ENCODE measurements around the gene FTCD.
"Not testable (repeated sequence)": the region's sequence is repeated elsewhere in the genome, so short reads cannot be mapped to it uniquely, and the experiment has no call there.

Gene FTCD

GRCh38 chr21:46155514-46156377 lies at the start of gene FTCD:
Gene FTCD, minus strand, starts transcription at chr21:46155579. Its CDS starts 56 bp downstream, at chr21:46155523.
- peak; percentile 39 for DNase-seq

- DNase-seq, result no peak
Observed at GRCh38 chr21:46205166-46205565, 49.8 kb upstream of the FTCD start.

GRCh38 chr21:46203203-46203600 lies 47.8 kb upstream of the FTCD start:
- DNase-seq, result peak; percentile 13

GRCh38 chr21:46202592-46203202 lies 47.3 kb upstream of the FTCD start:
- DNase-seq, result no peak

DNA sequence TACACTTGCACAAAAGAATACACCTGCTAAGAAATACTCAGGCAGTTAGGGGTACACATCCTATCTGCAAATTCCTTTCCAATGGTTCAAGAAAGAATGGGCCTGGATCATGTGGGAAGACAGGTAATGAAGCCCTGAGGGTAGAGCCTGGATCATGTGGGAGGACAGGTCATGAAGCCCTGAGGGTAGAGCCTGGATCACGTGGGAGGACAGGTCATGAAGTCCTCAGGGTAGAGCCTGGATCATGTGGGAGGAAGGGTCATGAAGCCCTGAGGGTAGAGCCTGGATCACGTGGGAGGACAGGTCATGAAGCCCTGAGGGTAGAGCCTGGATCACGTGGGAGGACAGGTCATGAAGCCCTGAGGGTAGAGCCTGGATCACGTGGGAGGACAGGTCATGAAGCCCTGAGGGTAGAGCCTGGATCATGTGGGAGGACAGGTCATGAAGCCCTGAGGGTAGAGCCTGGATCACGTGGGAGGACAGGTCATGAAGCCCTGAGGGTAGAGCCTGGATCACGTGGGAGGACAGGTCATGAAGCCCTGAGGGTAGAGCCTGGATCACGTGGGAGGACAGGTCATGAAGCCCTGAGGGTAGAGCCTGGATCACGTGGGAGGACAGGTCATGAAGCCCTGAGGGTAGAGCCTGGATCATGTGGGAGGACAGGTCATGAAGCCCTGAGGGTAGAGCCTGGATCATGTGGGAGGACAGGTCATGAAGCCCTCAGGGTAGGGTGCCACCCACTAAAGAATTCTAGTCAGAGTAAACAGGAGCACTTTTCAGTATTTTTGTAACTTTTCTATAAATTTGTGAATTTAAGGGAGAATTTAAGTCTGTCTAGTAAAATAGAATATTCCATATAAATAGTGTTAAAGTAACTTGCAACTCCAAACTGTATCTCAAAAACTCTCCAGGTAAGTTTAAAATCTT lies 45.8 kb upstream of the FTCD start:
- not testable (repeated sequence) for DNase-seq

- DNase-seq, result no peak
Observed at GRCh38 chr21:46199436-46200373, 44.3 kb upstream of the FTCD start.

DNA sequence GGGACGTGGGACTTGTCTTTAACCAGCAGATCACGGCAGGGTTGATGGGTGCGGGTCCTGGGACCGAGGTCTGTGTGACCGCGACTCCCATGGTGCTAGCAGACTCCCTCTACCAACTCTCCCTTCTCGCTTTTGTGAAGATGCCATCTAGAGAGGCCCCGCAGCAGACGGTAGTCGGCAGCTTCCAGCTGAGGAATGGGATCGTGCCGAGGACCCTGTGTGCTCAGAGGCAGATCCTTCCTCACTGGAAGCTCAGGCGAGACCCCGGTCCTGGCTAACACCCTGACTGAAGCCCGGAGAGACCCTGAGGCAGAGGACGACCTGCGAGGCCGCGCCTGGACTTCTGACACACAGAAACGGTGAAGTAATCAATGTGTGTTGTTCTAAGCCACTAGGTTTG lies 41.4 kb upstream of the FTCD start:
- no peak for DNase-seq

DNA sequence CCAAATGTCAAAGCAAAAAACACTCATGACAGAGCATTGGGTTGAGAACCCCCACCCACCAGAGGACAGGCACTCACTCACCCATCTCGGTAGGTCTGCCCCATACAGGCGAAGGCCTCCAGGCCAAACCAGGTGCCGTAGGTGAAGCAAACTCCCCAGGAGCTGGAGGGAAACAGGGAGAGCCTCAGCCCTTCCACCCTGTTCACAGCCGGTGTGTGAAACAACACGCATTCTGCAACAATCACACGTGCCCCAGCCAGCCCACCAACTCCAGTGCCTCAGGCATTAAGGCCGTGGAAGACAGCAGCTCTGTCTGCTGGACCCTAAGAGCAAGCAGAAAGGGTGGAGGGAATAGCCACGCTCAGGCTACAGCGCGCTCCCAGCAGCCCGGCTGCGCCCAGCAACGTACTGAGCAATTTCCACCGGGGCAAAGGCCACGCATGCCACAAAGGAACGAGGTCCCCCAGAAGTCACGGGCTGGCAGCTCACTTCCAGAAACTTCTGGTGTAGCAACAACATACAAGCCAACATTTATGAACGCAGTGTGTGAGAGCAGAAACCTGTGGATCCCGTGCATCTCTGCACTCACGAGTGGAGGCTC lies 40.3 kb upstream of the FTCD start:
- DNase-seq, result peak; percentile 20

DNA sequence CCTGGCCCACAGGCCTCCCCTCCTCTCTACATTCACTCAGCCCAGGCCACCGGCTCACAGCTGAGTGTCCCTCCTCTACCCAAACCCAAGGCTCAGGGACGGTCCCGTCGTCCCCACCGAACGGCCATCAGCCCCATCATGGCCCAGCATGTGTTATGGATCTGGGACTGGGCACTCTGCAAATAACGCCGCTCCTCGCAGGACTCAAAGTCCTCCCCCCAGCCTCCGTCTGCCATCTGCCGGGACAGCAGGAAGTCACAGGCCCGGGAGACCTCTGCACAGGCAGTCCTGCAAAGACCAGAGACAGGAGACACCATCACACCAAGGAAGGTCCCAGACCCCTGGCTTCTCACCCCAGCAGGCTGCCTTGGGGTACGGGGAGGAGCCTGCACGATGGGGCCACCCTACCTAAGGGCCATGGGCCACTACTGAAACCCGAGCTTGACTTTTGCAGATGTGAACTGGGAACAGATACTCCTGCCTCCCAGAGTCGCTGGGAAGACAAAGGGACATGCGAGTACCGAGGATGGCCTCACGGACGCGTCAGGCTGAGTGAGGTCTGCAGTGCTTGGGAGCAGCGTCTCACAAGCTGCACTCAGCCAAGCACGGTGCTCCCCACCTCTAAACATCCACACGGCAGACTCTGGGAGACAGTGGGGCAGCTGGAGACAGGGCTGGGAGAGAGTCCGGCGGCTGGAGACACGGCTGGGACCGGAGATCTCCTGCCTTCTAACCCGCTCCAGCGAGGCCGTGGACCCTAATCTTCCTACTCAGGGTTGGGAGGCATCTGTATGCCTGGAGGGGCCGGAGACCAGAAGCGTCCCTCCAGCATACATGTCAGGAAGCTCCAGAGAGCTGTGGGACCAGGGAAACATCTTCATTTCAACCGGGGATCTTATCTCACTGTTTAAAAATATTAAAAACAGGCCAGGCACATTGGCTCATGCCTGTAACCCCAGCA lies 39.3 kb upstream of the FTCD start:
- DNase-seq, result no peak

GRCh38 chr21:46193829-46194373 lies 38.5 kb upstream of the FTCD start:
- no peak for DNase-seq

- peak; percentile 37 for DNase-seq
Observed at GRCh38 chr21:46191686-46192575, 36.6 kb upstream of the FTCD start.

GRCh38 chr21:46191257-46191685 lies 35.9 kb upstream of the FTCD start:
- peak; percentile 37 for DNase-seq

- DNase-seq, result peak; percentile 35
Observed at GRCh38 chr21:46190491-46191131, 35.2 kb upstream of the FTCD start.

- DNase-seq, result peak; percentile 24
Observed at GRCh38 chr21:46189959-46190490, 34.6 kb upstream of the FTCD start.

GRCh38 chr21:46189213-46189958 lies 34.0 kb upstream of the FTCD start:
- peak; percentile 34 for DNase-seq

GRCh38 chr21:46188226-46189212 lies 33.1 kb upstream of the FTCD start:
- DNase-seq, result peak; percentile 40

All from right forelimb (tissue), 1 donor.